Neuron (in vitro differentiated cells): ENCODE measurements around the gene NECTIN3.

ENCODE experiments used
- H2AFZ ChIP-seq: one replicate; pipeline ENCODE4 v1.6.1; 2013; ENCODE audit warnings: low read depth, mild to moderate bottlenecking, inconsistent platforms, low read length, moderate library complexity
- H3K27me3 ChIP-seq: one replicate; pipeline ENCODE4 v1.6.1; 2013; ENCODE audit warnings: low read length; ENCODE audit not compliant: insufficient read depth
- H3K36me3 ChIP-seq: one replicate; pipeline ENCODE4 v1.6.1; 2013; ENCODE audit warnings: low read length; ENCODE audit not compliant: insufficient read depth
- H3K4me1 ChIP-seq: one replicate; pipeline ENCODE4 v1.6.1; 2013; ENCODE audit warnings: low read length; ENCODE audit not compliant: insufficient read depth
- H3K4me3 ChIP-seq: 2 replicates; pipeline ENCODE4 v1.5.1; 2013; ENCODE audit warnings: mild to moderate bottlenecking, low read length, moderate library complexity
- H3K9me3 ChIP-seq: one replicate; pipeline ENCODE4 v1.6.1; 2013; ENCODE audit warnings: low read length

NECTIN3 gene

GRCh38 chr3:111103807-111104206 is 32.2 kb downstream of the NECTIN3 start:
- Histone ChIP-seq H3K4me1 (no peaks in the 10 kb centered on the region), H3K27me3 (no peaks in the 10 kb centered on the region), H3K9me3 (peaks cover 2% of the 10 kb centered on the region), H3K36me3 (no peaks in the 10 kb centered on the region), H3K4me3 (no peak overlapping the region), H2AFZ (no peak overlapping the region)

DNA sequence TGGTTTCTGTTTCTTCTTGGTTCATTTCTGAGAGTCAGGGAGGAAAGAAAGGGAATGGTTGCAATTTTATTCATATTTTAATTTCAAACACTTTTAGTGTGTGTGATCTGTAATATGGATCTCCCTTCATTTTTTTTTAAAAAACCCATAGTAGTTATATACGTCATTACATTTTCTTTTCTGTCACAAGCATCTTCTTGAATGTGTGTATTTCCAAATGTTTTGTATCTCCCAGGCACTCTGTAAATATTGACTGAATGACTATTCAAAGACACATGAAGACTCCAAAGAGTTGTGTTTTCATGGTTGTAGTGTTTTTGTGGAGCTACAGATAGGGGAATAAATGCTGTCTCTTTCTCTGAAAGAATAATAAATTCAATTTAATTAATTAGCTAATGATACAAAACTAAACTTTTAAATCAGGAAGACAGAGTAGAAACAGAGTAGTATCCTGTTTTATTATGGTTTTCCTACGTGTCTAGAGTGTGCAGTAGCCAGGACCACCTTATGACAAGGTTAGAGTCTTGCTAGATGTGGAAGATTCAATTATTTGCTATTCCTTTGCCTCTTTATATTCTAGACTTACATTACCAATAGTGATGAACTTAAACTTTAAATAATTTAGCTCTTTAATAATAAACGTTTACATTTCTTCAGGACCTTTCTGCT is 35.5 kb downstream of the NECTIN3 start:
- Histone ChIP-seq H3K4me3 (no peak overlapping the region), H3K4me1 (no peaks in the 10 kb centered on the region), H2AFZ (no peak overlapping the region), H3K9me3 (peaks cover 4% of the 10 kb centered on the region), H3K36me3 (no peaks in the 10 kb centered on the region), H3K27me3 (no peaks in the 10 kb centered on the region)

DNA sequence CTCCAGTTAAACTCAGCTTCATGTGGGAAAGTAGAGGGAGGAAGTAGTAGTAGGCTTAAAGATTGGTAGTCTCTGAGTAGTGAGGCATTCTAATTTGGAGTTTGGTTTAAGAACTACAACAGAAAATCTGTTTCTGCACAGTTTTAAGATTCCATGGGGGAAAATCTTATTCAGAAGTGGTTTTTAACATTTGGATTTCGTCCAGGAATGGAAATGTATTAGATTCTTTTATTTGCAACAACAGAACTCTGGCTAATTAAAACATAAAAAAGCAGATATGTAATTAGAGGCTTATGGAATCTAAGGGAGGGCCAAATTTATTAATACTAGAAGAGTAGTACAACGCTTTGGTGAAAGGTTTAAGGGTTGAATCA is 36.0 kb downstream of the NECTIN3 start:
- no peaks in the 10 kb centered on the region for H3K4me1 ChIP-seq
- H3K9me3 ChIP-seq: peaks cover 4% of the 10 kb centered on the region
- no peaks in the 10 kb centered on the region for H3K27me3 ChIP-seq
- no peak overlapping the region for H2AFZ ChIP-seq
- H3K4me3 ChIP-seq: no peak overlapping the region
- H3K36me3 ChIP-seq: no peaks in the 10 kb centered on the region

DNA sequence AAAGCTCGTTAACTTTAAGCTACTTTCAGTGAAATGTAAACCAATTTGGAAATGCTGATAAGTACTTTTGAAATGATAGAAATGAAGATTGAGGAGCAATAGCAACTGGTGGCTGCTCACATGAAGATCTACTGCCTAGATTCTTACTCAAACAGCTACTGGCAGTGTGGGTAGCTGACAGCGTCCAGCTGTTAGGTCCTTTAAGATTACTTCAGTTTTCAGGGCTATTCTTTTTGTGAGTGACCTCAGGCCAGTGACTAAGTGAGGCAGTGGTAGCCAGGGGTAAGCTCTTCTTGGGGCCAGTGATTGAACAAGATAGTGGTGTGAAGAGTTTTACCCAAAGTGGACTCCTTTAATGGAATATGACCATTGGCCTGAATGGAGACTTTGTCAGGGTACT is 41.3 kb downstream of the NECTIN3 start:
- Histone ChIP-seq H2AFZ (no peak overlapping the region), H3K4me1 (no peaks in the 10 kb centered on the region), H3K9me3 (peaks cover 2% of the 10 kb centered on the region), H3K36me3 (peaks cover 13% of the 10 kb centered on the region), H3K4me3 (no peak overlapping the region), H3K27me3 (no peaks in the 10 kb centered on the region)

DNA sequence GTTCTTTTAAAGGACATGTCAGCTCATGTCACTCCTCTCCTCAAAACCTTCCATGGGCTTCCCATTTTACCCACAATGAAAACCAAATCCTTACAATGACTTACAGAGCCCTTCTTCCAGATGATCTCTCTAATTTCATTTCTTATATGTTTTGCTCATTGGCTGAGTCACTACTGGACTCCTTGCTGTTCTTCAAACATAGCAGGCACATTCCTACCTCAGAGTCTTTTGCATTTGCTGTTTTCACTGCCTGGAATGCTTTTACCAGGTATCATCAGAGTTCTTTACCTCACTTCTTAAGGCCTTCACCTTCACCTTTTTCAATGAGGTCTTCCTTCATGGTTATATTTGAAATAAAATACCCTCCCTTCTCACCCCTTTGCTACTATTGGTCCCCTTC is 57.3 kb downstream of the NECTIN3 start:
- H3K36me3 ChIP-seq: peaks cover 53% of the 10 kb centered on the region
- H3K27me3 ChIP-seq: no peaks in the 10 kb centered on the region
- H3K9me3 ChIP-seq: no peaks in the 10 kb centered on the region
- H2AFZ ChIP-seq: no peak overlapping the region
- H3K4me1 ChIP-seq: no peaks in the 10 kb centered on the region
- H3K4me3 ChIP-seq: no peak overlapping the region

DNA sequence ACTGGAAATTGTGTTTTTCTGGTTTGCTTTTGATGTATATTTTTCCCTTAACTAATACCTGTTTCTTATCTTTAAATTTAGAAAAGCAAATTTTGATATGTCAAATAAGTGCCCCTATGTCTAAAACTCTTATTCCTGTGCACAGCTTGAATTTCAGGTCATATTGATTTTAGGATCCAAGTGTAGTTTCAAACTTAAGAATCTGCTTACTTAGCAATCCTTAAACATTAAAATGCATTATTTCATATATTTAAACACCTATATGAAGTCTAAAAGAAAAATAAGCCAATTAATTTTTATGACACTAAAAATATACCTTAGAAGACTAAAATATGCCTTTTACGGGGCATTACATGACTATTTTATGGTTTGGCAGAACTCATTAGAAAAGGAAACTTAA is 59.2 kb downstream of the NECTIN3 start:
- H3K36me3 ChIP-seq: peaks cover 48% of the 10 kb centered on the region
- no peaks in the 10 kb centered on the region for H3K9me3 ChIP-seq
- no peaks in the 10 kb centered on the region for H3K4me1 ChIP-seq
- H3K27me3 ChIP-seq: no peaks in the 10 kb centered on the region
- no peak overlapping the region for H3K4me3 ChIP-seq
- H2AFZ ChIP-seq: no peak overlapping the region

DNA sequence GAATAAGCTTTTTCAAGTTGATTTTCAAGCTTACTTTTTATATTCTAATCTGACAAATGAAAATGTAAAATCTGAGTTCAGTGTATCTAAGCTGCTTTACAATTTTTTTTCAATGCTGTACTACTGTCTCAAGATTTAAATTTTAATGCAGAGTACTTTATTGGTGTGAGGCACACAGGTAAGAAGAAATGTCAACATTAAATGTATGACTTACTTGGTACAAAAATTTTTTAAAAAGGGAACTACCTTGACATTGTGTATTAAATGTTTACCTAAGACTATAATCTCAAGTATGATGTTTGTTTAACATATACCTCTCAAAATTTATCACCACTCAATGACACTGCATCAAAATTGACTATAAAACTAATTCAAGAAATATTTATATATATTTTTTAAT is 62.7 kb downstream of the NECTIN3 start:
- Histone ChIP-seq H3K27me3 (no peaks in the 10 kb centered on the region), H3K4me1 (no peaks in the 10 kb centered on the region), H3K4me3 (no peak overlapping the region), H3K9me3 (no peaks in the 10 kb centered on the region), H2AFZ (no peak overlapping the region), H3K36me3 (peaks cover 20% of the 10 kb centered on the region)

DNA sequence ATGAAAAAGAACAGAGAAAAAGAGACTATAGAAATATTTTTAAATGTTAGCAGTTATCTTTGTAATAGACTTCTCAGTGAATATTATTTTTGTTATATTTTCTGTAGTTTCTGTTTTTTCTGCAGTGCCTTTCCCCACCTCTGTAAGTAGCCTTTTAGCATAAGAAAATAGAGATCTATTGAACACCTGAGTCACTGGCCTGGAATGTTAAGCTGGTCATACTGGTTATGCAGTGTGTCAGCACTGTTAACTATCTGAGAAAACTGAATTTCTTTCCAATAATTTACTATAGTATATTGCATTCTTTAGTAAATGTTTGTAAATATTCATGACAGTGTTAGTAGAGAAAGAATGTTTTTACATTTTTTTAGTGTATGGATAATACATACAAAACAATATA is 79.8 kb downstream of the NECTIN3 start:
- H2AFZ ChIP-seq: no peak overlapping the region
- H3K4me3 ChIP-seq: no peak overlapping the region
- H3K27me3 ChIP-seq: no peaks in the 10 kb centered on the region
- H3K9me3 ChIP-seq: no peaks in the 10 kb centered on the region
- no peaks in the 10 kb centered on the region for H3K4me1 ChIP-seq
- H3K36me3 ChIP-seq: peaks cover 45% of the 10 kb centered on the region

DNA sequence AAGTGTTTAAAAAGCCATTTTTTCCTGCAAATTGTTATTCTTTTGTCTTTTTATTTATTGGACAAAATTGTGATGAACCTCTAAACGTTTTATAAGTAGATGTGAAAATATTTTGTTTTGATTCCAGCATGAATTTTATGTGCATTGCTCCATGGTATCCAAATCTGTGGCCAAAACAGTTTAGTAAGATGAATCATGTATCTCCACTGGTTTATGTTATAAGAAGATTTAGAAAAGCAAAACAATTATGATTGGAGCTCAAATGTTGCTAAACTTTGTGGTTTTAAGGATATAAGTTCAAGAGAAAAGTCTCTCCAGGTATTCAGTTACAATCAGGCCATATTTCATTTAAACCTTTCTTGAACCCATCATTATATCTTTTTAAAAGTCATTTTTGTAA is 80.9 kb downstream of the NECTIN3 start:
- no peaks in the 10 kb centered on the region for H3K9me3 ChIP-seq
- no peaks in the 10 kb centered on the region for H3K27me3 ChIP-seq
- no peak overlapping the region for H3K4me3 ChIP-seq
- H3K36me3 ChIP-seq: peaks cover 38% of the 10 kb centered on the region
- H2AFZ ChIP-seq: no peak overlapping the region
- H3K4me1 ChIP-seq: no peaks in the 10 kb centered on the region

DNA sequence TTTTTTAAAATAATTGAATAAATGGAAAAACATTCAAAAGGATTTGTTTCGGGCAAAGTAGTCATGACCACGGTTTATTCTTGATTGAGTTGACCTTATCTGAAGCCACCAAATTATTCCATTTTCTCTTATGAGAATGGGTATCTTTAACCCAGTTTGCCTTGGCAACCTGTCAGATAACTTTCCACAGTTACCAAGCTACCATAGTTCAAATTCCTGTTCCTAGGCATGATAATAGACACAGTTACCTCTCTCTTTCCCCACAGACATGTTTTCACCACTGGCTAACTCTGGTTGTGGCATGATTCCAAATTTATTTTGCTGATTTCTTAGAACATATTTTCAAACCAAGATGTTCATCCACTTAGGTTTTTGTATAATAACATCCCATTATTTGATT is 84.9 kb downstream of the NECTIN3 start:
- Histone ChIP-seq H3K9me3 (peaks cover 2% of the 10 kb centered on the region), H3K4me3 (no peak overlapping the region), H3K36me3 (peaks cover 35% of the 10 kb centered on the region), H3K4me1 (no peaks in the 10 kb centered on the region), H2AFZ (no peak overlapping the region), H3K27me3 (no peaks in the 10 kb centered on the region)

DNA sequence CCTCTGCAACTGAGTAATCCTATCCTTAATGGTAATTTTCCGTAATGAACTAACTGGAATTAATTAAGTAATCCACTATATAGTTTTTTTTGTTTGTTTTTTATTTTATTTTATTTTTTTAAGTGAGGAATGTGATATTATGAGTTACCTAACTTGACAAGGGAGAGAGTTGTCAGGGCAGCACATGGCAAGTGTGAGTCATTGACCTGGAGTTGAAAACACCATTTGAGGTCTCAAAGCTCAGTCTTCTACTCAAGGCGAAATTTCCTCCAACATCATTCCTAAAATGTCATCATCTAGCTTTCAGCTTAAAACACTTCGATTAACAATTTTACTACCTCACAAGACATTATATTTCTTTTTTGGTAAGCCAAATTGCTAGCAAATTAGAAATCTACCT is 87.8 kb downstream of the NECTIN3 start:
- Histone ChIP-seq H3K4me3 (no peak overlapping the region), H3K4me1 (no peaks in the 10 kb centered on the region), H3K9me3 (peaks cover 2% of the 10 kb centered on the region), H3K36me3 (peaks cover 27% of the 10 kb centered on the region), H3K27me3 (no peaks in the 10 kb centered on the region), H2AFZ (no peak overlapping the region)

DNA sequence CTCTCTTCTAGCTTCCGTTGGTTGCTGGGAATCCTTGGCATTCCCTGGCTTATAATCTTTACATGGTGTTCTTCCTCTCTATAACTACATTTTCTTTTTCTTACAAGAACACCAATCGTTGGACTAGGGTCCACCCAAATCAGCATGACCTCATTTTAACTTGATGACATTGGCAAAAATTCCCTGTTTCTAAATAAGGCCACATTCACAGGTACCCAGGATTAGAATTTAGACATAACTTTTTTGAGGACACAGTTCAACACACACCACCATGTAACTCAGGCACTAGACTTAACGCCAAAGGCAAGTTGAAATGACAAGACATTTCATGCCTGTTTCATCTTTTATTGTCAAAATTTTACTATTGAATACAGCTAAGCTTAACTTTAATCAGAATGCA is 93.0 kb downstream of the NECTIN3 start:
- H3K36me3 ChIP-seq: peaks cover 17% of the 10 kb centered on the region
- H2AFZ ChIP-seq: no peak overlapping the region
- H3K9me3 ChIP-seq: no peaks in the 10 kb centered on the region
- H3K4me3 ChIP-seq: no peak overlapping the region
- H3K4me1 ChIP-seq: no peaks in the 10 kb centered on the region
- no peaks in the 10 kb centered on the region for H3K27me3 ChIP-seq

DNA sequence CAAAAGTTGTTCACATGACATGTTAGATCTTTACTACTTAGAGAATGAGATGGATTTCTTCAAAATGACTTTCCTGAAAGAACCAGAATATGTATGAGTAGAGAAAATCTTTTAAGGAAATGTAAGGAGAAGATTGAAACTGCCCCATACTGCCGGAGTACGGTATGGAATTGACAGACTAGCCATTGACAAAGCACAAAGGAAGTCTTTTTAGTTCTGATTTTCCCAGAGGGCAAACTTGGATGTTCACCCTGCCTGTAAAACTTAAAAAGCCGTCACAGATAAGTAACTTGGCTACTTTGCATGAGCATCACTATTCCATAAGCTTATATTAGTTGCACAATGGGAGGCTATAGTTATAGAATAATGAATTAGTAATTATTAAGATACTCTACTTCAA is 93.8 kb downstream of the NECTIN3 start:
- peaks cover 15% of the 10 kb centered on the region for H3K36me3 ChIP-seq
- no peaks in the 10 kb centered on the region for H3K27me3 ChIP-seq
- no peaks in the 10 kb centered on the region for H3K9me3 ChIP-seq
- no peak overlapping the region for H3K4me3 ChIP-seq
- H3K4me1 ChIP-seq: no peaks in the 10 kb centered on the region
- H2AFZ ChIP-seq: no peak overlapping the region

DNA sequence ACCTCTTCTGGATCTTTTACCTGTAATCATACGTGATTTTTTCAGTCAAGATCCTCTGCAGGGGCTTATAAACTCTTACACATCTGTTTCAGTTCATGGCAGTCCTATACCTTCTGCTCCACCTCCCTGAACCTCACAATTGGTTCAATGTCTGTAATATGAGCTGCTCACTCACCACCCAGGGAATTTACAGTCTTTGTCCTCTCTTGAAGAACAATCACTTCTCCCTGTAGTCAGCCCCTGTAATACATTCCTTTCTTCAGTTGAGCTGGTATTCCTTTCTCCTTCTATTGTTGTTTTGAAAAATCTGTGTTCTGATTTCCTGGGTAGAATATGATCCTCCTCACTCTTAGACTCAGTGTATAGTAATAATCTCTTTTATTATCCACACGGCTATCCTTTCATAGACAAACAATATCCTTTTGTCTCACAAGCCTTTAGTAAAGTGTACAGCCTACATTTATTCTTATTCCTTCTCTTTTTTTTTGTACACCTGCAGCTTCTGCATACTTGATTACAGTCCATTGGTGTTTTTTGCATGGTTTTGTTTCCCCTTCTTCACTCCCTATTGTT is 101.8 kb downstream of the NECTIN3 start:
- Histone ChIP-seq H3K9me3 (peaks cover 6% of the 10 kb centered on the region), H3K36me3 (peaks cover 40% of the 10 kb centered on the region), H3K27me3 (no peaks in the 10 kb centered on the region), H2AFZ (no peak overlapping the region), H3K4me3 (no peak overlapping the region), H3K4me1 (peaks cover 7% of the 10 kb centered on the region)
